HG03378 (cell line): ENCODE measurements around the gene GALNT17.

ENCODE experiments used
- ATAC-seq: cut with Tn5 transposase; IDR thresholded peaks from one replicate; pipeline ENCODE4 v1.9.1; 2021; ENCODE audit warnings: mild to moderate bottlenecking, moderate library complexity; ENCODE audit not compliant: unreplicated experiment

Gene GALNT17

DNA sequence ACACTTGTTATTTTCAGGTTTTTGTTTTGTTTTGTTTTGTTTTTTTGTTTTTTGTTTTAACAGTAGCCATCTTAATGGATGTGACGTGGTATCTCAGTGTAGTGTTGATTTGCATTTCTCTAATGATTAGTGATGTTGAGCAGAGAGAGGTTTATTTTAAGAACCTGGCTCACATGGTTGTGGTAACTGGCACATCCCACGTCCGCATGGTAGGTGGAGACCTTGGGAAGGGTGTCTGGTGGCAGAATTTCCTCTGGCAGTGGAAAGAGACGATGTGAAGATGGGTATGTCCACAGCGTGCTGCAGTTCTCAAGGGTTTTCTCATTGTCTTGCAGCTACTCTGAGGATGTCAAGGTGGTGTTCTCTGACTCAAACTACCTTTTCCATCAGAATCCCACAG lies 252.2 kb downstream of the GALNT17 start:
- ATAC-seq: no peak

DNA sequence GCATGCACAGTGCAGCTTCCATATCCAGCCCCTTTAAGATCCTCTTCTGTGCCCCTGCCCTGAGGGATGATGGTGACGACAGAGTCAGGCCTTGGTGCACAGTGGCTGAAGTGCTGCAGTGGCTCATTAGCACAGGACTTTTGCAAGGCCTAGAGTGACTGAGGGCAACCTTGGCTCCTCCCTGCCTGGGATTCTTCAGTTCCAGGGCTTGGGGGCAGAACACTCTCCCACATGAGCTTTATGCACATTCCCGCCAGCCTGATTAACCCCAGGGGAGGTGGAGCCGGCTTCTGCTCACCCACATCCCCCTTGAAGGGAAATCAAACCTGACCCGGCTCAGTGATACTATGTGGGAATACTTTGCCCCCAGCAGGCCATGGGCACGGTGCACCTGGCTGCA lies 253.4 kb downstream of the GALNT17 start:
- no peak for ATAC-seq

DNA sequence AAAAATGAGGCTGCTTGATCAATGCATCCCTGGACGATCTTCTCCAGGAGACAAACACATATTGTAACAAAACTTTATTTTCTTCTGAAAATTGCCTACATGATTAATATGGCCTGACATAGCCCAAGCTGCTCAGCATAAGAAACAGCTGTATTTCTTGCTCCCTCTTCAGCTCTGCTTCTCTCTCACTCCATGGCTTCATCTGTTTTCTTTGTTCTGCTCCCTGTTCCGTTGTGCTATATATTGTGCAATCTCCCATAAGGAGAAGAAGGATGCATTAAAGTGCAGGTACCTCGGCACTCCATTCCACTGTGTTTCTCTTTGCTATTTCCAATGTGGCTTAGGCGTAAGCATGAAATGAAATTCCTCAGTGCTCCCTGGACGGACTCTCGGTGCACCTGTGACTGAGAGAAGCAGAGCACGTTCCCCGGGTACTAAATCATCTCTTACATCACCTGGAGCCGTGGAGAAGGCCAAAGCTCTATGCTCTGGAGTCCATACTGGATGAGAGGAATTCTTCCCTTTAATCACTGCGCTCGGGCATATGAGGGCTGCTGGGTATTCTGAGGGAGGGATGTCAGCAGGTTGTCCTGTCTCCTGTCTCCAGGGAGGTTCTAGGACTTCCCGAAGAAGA lies 254.3 kb downstream of the GALNT17 start:
- no peak for ATAC-seq

DNA sequence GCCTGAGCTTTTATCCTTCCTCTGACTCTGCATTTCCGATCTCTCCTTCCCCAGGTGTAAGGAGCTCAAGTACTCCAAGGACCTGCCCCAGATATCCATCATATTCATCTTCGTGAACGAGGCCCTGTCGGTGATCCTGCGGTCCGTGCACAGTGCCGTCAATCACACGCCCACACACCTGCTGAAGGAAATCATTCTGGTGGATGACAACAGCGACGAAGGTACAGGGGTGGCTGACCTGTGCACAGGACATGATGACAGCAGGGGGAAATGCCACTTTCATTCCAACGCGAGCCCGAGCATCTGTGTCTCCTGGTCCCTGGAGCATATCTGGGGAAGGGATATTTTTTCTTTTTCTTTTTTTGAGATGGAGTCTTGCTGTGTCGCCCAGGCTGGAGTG lies 256.2 kb downstream of the GALNT17 start:
- no peak for ATAC-seq

GRCh38 chr7:71389976-71390375 lies 258.0 kb downstream of the GALNT17 start:
- no peak for ATAC-seq

- no peak for ATAC-seq
Measured at GRCh38 chr7:71393661-71394060, 261.7 kb downstream of the GALNT17 start.

DNA sequence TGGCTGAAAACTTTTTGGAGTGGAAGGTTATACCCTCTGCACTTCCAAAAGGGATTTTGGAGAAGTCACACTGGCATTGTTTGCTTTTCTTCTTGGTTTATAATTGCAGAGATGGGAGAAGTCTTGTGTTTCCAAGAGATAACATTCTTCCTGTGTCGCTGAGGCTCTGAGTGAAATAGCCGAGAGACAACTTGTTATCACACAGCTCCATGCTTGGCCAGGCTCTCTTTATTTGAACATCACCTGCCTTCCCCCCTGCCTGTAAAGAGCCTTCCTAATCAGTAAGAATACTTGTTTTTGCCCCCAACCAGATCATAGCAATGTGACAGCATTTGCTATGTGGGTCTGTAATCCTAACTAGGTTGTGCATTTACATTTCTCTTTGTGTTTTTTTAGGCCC lies 270.7 kb downstream of the GALNT17 start:
- ATAC-seq: no peak

- ATAC-seq: no peak
Measured at GRCh38 chr7:71403202-71403946, 271.4 kb downstream of the GALNT17 start.

GRCh38 chr7:71404726-71405345 lies 272.9 kb downstream of the GALNT17 start:
- ATAC-seq: no peak

DNA sequence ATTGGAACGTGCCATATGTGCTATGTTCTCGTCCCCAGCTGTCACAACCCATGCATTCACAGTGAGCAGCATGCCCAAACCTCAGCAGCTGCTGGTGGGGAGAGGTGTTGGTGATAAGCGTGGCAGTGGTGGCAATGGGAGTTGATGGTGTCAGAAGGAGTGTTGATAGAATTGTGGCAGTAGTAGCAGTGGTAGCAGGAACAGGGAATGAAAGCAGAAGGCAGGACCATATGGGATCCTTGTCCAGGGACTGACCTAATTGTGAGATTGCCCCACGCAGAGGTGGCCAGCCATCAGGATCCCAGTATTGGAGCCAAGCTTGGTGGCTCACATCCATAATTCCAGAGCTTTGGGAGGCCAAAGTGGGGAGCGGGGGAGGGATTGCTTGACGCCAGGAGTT lies 276.3 kb downstream of the GALNT17 start:
- no peak for ATAC-seq

GRCh38 chr7:71409550-71410157 lies 277.7 kb downstream of the GALNT17 start:
- no peak for ATAC-seq

DNA sequence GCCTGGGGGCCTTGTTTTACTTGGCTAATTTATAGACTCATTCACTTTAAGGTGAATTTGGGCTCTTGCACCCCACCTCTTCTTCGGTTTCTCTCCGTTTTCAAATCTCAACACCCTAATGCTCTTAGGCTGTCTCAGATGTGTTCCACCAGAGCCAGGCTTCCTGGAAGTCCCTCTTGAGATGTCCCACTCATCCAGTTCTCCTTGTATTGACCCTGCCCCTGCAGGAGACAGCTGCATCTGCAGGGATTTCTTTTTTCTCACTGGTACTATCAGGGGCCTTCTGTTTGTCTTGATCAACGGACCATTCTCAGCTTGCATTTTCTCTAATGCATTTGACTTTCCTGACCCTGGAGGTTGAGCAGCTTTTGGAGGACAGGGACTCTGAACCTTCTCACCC lies 279.5 kb downstream of the GALNT17 start:
- ATAC-seq: no peak

- no peak for ATAC-seq
Measured at GRCh38 chr7:71414490-71414889, 282.5 kb downstream of the GALNT17 start.

DNA sequence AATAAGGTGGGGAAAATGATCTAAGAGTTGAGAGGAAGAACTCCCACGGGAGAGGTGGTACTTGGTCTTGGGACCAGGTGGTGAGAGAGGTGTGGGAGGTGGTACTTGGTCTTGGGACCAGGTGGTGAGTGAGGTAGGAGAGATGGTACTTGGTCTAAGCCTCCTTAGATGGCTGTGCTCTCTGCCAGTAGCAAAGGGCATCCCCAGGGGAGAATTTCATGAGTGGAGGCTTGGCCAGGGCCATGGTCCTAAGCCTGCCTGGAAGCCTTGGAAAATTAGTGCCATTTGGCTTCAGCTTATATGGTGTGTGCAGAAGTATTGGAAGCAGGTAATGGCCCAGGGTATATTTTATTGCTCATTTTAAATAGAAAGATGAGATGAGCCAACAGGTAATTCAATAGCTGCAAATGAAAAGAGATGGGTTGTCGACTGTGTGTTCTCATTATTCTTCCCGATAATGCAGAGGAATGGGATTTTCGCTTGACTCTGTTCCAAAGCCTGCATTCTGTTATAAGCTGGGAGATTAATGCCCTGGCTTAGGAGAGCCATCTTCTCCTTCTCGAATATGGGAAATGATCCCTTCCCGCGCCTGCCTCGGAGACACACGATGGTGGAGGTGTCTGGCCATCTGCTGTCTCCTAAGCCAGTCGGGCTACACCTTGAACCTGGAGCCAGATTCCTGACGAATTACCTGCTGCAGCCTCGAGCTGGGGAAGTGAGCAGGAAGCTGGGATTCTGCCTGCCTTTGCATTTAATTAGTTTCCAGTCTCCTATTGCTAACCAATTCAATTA lies 287.8 kb downstream of the GALNT17 start:
- ATAC-seq: no peak

DNA sequence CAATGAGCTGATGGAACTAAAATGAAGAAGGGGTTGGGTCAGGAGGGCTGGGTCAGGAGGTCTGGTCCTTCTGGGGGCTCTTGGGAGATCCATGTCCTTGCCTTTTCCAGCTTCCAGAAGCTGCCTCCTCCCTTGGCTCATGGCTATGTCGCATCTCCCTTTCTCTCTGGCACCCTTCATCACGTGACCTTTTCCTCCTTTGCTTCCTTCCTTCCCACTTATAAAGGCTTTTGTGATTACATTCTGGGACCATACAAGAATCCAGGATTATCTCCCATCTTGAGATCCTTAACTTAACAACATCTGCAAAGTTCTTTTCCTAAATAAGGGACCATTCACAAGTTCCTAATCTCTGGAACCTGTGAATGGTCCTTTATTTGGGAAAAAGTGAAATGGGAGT lies 290.2 kb downstream of the GALNT17 start:
- ATAC-seq: no peak

DNA sequence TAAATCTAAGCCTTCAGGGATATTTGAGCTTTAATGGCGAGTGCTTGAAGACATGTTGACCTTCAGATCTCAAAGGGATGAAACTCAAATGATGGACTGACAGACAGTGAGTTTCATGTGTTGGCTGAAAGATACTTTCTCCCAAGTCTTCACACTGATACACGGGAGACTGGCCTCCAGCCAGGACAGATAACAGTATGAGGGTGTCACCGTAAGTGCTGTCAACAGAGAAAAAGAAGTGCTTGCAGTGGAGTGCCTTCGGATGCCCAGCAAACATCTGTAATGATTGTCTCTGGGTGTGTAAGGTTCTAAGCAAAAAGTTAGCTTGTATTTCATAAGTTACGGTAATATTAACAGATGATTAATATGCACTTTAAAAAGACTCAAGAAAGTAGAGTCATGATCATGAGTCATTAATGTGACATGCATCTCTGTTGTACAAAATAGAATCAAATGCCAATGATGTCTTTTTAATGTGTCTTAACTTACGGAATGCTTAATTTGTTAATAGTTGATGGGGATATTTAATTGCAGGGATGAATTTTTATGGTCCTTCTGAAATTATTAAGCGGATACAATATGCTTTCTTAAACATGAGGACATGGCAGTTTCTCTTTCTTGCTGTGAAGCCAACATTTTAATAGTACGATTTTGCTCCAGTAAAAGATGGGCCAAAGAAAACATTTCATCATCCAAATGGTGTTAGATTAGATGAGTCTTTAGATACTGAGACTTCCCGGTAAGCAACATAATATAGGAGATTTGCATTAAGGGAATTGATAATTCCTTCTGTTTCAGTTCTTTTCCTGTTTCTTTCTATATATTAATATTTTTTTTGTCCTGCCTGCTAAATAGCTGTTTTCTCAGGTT lies 292.5 kb downstream of the GALNT17 start:
- no peak for ATAC-seq

- no peak for ATAC-seq
Measured at GRCh38 chr7:71429083-71429482, 297.1 kb downstream of the GALNT17 start.

DNA sequence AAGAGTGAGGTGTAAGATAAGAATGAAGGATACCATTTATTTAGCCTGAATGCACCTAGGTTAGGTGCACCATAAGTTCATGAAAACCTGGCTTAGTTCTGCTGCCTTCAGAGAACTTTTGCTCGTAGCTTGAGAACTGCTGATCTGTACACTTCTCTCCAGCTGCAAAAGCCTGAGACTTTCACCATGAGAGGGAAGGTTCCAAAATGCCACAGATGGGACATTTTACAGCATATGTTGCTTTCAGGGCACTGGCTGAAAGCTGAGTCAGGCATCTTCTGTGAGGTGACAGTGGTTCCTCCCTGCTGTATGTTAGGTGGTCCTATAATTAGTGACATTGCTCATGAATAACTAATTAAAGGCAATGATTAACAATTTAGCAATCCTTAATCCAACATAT lies 298.3 kb downstream of the GALNT17 start:
- ATAC-seq: no peak

DNA sequence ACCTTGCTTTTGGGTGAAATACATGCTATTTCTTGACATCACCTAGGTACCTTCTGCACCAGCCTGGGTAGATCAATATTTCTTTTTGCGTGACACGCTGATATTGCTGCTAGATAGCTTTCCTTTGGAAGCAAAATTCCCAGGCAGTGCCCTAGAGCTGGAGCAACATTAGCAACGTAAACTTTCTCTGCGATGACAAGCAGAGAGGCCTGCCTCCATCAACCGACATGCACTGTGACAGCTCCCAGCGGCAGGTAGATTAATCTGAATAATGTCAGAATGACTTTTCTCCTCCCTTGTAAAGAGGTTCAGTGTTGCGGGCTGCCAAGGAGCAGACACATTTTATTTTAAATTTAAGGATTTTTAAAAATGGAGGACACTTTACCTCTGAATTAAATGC lies 307.4 kb downstream of the GALNT17 start:
- no peak for ATAC-seq
